Middle frontal gyrus (tissue), 1 donor: ENCODE results near the gene CLHC1.
"Not testable (repeated sequence)": the region's sequence is repeated elsewhere in the genome, so short reads cannot be mapped to it uniquely, and the experiment has no call there.

Experiments used
- DNase-seq: peaks from one replicate; pipeline ENCODE4 v3.0.0-alpha.2; 2015; ENCODE audit warnings: low spot score; ENCODE audit errors: extremely low spot score

The CLHC1 gene

DNA sequence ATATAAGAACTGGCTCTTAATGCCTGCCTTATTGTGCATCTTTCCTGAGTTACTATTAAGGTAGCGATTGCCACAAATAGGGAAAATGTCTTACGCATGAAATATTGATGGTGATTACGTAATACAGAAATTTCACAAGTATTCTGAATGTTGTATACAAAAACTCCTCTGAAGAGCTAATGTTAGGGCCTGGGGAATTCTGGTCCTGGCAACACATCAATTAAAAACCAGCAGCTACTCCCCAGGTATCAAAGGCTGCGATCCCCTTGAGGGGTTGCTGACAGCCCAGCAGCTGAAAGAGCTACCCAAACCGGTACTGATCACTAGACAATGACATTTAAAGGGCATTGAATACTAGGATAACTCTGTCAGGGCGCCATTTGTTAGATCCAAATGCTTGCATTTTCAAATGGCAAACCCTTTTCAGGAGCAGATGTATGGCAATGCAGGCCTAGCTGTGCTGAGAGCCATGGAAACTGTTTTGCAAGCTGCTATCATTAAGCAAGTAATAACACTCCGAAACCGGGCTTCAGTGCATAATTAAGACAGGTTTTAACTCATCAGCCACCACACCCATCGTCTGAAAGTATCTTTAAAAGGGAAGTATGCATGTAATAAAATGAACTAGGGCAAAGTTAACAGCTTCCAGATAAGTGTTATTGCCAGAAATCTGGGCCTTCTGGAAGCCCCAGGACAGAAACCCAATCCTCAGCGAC is 78.4 kb downstream of the CLHC1 start:
- no peak for DNase-seq

GRCh38 chr2:55152475-55153412 is 79.3 kb downstream of the CLHC1 start:
- DNase-seq, result no peak

DNA sequence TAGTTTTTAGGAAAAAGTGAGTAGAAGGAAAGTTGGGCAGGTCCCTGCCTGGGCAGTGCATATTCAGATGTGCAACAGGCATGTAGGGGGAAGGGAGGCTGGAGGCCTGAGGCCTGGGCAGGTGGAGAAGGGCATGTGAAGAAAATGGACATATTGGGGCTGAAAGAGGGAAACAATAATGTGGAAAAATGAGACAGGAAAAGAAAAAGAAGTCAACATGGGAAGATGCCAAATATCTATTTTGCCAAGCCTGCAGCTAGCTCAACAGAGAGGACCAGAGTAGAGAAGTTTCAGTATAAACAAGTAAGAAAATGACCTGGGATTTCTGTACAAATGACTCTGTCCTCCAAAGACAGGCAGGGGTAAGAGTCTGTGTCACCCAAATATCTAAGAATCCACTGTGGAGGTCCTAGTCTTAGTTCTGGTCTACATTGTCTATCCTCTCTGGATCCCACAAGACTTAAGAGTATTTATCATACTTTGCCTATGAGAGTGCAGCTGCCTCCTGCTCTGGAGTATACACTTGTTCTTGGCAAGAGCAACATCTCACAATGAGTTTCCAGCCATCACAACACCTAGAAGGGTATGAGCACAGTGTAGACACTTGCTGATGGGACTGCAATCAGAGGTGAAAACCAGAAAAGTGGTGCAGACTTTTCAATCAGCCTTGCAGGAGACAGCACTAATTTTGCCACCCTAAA is 80.2 kb downstream of the CLHC1 start:
- no peak for DNase-seq

GRCh38 chr2:55150834-55151233 is 81.3 kb downstream of the CLHC1 start:
- no peak for DNase-seq

DNA sequence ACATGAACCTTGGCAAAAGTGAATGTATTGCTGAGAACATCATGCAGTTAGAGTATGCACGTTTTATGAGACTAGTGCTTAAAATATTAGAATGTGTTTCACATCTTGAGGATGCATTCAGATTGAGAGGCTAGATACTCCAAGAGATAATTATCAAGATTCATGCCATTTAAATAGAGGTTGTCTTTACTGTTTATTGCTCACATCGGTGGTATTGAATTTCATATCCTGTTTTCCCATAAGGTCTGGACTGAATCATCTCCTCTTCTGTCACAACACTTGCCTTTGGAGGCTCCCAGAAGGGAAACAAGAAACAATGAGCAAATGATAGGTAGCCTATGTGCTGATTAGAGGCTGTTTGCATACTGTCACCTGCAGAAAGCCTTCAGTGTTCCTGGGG is 83.8 kb downstream of the CLHC1 start:
- no peak for DNase-seq

DNA sequence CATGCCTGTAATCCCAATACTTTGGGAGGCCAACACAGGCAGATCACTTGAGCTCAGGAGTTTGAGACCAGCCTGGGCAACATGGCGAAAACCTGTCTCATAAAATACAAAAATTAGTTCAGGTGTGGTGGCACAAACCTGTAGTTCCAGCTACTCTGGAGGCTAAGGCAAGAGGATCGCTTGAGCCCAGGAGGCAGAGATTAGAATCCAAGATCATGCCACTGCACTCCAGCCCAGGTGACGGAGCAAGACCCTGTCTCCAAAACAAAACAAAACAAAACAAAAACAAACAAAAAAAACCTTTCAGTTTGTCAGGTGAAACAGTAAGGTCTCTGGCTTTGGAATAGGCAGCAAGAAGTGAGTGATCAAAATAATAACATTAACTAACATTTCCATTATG is 84.6 kb downstream of the CLHC1 start:
- no peak for DNase-seq

DNA sequence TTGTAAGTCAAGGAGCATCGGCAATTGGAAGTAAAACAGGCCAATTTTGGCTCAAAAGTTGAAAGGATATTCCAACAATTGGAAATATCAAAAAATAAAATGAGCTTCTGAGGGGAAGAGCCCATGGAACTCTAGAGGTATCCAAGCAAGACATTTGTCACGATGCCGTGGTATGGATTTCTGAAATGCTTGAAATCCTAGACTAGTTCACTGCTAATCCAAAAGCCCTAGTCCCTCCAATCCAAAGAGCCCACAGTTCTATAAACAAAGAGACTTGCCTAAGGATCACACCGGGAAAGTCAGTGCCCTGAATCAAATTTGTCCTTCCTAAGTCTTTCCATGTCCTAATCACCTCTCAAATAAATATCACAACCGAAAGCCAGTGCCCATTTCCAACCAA is 85.1 kb downstream of the CLHC1 start:
- DNase-seq, result no peak

DNA sequence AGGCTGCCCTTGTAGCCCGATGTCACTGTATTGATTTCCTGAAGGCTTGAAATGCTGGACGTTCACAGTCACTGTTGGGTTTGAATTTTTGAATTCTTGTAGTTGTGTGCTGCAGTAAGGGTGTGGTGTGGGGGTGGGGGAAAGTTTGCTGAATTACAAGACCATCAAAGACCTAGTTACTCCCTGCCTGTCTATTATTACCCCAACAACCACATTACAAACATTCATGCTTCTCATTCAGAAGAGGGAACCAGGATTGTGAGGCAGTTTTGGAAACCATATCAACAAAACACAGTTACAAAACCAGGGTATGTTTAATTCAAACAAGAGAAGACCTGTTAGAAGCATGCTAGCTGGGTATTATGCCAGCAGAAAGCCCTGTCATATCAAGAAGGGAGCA is 85.8 kb downstream of the CLHC1 start:
- DNase-seq, result no peak

GRCh38 chr2:55144922-55145820 is 86.9 kb downstream of the CLHC1 start:
- DNase-seq, result no peak

- not testable (repeated sequence) for DNase-seq
Measured at GRCh38 chr2:55143706-55144105, 88.4 kb downstream of the CLHC1 start.

GRCh38 chr2:55142518-55142917 is 89.6 kb downstream of the CLHC1 start:
- no peak for DNase-seq

GRCh38 chr2:55141572-55142413 is 90.3 kb downstream of the CLHC1 start:
- DNase-seq, result no peak

DNA sequence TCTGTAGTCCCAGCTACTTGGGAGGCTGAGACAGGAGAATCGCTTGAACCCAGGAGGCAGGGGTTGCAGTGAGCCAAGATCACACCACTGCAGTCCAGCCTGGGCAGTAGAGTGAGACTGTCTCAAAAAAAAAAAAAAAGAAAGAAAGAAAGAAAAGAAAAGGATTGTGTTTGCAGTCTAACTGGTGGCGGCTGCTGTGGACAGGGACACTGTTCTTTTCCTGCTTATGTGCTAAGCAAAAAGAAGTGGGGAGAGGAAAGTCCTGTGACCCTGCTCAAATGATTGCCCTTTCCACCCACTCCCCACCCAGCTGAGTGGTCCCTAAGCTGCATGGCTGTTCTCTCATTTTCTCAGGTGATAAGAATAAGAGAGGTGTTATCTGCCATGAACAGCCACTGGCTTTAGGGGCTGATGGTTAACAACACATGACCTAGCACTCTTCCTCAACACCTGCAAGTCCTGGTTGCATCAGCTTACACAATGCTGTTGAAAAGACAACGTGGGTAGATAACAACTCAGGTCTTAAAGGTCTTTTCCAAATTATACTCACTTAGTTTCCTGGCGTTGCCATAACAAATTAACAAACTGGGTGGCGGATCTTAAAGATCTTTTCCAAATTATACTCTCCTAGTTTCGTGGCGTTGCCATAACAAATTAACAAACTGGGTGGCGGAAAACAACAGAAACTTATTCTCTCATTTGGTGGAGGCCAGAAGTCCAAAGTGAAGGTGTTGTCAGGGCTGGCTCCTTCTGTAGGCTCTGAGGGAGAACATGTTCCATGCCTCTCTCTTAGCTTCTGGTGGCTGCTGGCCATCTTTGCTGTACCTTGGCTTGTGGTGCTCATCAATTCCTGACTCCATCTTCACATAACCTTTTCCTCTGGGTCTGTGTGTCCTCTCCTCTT is 91.5 kb downstream of the CLHC1 start:
- no peak for DNase-seq

DNA sequence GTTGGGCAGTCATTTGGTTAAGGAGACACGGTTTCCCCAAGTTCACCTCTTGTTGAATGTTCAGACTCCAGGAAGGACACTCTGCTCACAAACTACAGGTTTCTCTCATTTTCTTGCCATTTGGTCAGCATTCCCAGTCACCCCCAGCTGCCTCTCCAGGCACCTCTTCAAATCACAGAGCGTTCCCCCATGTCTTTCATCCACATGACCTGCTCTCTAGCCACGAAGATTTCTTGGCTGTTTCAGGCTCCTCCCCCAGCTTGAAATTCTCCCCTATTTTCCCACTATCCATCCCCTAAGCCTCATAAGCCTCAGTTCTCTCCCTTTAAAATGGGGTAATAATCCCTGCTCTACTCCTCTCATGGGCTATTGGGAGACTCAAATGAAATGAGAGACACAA is 92.8 kb downstream of the CLHC1 start:
- DNase-seq, result no peak

- no peak for DNase-seq
Measured at GRCh38 chr2:55138882-55139229, 93.2 kb downstream of the CLHC1 start.

DNA sequence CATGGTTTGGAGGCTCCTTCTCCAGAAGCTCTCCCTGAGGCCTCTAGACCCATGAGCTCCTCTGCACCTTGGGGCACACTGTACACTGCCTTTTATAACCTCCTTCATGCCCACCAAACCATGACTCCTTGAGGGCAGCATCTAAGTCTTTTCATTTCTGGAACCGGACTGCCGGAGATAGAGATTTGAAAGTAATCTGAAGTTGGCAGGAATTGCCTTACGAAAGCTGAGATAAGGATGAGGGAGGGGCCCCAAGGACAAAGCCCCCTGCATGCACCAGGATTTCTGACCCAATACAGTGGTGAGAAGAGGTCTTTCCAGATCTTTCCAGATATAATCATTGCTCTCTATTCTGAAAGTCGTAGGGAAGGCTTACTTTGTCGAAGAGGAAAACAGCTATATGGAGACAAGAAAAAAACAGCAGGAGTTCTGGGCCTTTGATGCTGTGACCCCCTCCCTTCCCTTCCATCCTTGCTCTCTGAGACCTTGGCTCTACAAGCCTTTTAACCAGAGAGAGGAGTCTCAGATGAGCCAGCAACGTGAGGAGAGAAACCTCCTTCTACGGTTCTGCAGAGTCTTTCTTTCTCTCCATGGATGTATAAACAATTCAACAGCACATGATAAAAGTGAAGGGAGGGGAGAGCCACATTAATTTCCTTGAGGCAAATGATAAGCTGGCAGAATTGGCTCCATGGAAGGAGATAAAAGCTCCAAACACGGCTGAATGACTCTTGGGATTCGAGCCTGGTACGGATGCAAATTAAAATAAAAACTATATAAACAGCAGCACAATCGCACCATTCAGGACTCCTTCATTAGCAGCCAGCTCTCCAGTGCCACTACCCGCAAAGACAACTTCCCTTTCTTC is 93.8 kb downstream of the CLHC1 start:
- DNase-seq, result peak; percentile 71

GRCh38 chr2:55137024-55137958 is 94.8 kb downstream of the CLHC1 start:
- DNase-seq, result no peak
